Lung microvascular endothelial cell (primary cell): ENCODE data around the gene PEX5L. TPM values are rescaled to one million over a fixed set of nuclear protein-coding genes. Genes with fewer than 3 reads are reported as not detected.
"Not testable (repeated sequence)": the region's sequence is repeated elsewhere in the genome, so short reads cannot be mapped to it uniquely, and the experiment has no call there.

Experiments
- DNase-seq, 2 donors: peaks; one replicate each; pipeline versions ENCODE4 v3.0.0 to v3.0.0-alpha.2; 2010; ENCODE audit warnings: low read depth in 2 of 2
- total RNA-seq: library from RNA; depleted of rRNA; stranded (reverse); fragments of >200 nt; gene quantifications from 2 replicates; pipeline ENCODE4 v1.2.1, GENCODE V29; 2014

The PEX5L gene
- total RNA-seq, 1 donor from 2014 or later: not detected

DNA sequence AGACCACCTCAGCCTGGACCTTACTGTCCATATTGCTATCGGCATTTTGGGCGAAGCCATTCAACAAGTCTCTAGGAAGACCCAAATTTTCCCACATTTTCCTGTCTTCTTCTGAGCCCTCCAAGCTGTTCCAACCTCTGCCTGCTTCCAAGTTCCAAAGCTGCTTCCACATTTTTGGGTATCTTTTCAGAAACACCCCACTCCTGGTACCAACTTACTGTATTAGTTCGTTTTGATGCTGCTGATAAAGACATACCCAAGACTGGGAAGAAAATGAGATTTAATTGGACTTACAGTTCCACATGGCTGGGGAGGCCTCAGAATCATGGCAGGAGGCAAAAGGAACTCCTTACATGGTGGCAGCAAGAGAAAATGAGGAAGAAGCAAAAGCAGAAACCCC, 28.4 kb downstream of the PEX5L start:
- not testable (repeated sequence) for DNase-seq

DNA sequence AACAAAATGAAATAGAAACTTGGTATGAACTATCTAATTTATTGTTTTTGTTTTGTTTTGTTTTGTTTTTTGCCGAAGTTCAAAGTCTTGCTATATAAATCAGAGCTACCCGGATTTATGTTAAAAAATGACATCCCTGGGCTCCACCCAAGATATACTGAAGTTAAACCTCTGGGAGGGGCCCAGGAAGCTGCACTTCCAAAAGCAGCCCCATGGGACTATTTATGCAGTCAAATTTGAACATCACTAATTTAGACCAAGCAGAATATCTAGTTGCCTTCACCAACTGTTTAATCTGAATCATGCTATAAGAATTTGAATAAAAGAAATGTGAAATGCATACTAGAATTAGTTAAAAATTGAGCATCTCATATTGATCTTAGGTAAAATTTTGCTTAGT, 32.2 kb downstream of the PEX5L start:
- DNase-seq: no peak

DNA sequence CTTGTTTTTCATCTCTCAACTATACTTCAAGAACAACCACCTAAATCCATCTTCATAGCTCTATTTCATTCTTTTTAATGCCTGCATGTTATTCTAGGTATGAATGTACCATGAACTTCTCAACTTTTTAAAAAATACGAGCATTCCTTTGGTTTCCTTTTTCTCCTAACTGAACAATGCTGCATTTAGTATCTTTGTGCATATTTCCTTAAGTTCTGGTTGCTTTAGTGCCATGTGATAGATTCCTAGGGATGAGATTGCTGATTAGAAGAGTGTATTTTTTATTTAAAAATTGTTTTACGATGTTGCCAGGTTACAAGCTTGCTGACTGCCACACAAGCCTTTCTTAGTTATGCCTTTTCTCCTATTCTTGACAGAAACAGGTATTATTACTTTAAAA, 34.7 kb downstream of the PEX5L start:
- no peak for DNase-seq

DNA sequence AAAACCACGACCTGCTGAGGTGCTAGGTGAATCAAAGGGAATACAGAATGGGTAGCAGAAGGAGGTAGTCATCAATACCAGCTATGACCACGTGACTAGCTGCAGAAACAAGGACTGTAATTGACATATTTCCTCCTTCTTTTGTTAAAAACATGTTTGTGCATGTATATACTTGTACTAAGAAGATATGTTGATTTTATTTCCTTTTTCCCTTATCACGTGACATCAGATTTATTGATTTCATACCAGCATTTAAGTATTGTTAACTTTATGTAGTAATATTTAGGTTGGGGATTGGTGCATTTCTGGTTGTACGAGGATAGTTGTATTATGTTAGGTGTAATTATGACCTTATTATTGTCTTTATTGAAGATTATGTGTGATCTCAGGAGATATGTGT, 36.2 kb downstream of the PEX5L start:
- no peak for DNase-seq

DNA sequence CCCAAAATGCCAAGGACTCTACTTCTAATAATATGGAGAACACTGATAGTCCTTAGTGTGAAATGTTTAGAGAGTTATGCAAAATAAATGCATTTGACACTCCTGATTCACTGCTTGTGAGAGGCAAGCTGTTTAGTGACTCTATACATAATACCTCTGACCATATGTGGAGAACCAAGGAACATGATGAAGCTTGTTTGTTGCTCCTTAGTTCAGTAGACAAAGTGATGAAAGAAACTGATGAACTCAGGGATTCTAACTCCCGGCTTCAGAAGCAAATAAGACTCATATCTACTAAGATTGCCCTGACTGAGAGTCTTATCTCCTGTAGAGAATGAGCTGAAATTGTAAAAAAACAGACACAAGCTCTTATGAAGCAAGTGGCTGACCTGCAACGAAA, 41.3 kb downstream of the PEX5L start:
- DNase-seq: no peak

DNA sequence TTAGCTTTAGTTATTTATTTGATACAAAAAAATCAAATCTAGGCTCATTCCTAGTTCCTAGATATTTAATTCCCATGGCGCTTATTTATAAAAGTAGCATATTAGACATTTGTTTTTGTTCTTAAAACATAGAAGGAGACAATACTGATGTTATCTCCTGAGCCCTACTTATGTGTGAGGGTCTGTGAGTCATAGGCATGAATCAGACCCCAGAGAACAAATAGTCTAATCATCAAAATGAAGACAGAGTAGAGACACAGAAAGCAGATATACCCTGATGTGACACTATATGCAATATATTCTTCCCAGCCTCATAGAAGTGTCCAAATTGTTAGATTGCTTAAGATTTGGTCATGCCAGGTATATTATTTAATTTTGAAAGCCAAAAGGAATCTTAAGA, 44.9 kb downstream of the PEX5L start:
- DNase-seq: peak in 1 of 2 donors; percentile 4

- no peak for DNase-seq
These were observed 45.6 kb downstream of the PEX5L start for GRCh38 chr3:179991104-179991503.

GRCh38 chr3:179981646-179982045, 55.1 kb downstream of the PEX5L start:
- no peak for DNase-seq

- no peak for DNase-seq
These were observed 59.4 kb downstream of the PEX5L start for GRCh38 chr3:179977356-179977755.

DNA sequence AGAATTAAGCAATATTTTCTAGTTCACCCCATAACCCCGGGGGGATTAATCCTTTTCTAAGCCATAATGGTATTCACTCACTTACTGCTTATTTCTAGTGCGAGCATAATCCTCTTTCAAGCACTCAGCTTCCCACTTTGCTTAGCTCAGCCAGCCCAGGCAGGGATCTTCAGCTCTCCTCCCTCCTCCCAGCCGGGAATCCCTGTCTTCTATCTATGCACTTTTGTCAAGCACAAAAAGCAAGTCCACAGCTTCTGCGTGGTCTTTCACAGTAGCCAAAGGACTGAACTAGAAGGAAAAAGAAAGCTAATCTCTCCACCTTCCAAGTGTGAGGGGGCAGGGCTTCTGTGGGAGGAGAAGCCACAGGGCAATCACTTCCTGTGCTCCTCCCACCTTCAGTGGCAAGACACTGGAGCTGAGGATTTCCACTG, 62.8 kb downstream of the PEX5L start:
- DNase-seq: no peak

GRCh38 chr3:179972881-179973423, 63.8 kb downstream of the PEX5L start:
- DNase-seq: no peak

DNA sequence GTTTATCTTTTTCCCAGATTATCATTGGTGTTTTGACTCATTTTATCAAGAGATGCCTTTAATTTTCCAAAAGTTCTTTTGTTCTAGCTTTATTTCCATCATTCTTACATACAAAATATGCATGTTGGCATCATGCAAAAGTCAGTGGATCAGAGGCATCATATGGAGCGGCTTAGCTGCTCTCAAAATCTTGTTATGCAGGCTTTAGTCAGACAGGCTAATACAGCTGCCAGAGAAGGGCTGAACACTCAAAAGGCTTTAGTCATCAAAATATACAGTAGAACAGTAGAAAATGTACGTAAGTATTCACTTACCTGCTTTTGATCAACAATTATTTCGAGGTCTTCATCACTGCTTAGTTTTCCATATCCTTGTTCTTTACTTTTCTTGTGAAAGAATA, 65.5 kb downstream of the PEX5L start:
- DNase-seq: no peak

DNA sequence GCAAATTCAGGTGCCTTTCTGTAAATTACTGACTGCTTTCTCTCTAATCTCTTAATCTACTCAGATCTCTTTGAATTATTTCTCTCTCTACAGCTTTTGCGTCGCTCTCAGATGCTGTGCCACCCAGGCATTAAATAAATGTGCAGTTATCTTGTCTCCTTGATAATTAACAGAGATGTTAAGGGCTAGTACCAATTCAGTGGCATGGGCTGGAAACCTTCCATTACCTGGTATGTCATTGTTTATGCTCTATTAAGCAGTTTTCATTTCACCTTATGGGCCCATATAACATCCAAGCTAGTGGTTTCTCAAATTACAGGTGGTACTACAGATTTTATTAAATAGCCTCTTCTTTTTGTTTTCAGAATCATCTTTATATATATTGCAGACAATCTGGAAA, 66.0 kb downstream of the PEX5L start:
- DNase-seq: no peak

GRCh38 chr3:179969525-179969924, 67.2 kb downstream of the PEX5L start:
- peak; percentile 26 to 36 for DNase-seq

DNA sequence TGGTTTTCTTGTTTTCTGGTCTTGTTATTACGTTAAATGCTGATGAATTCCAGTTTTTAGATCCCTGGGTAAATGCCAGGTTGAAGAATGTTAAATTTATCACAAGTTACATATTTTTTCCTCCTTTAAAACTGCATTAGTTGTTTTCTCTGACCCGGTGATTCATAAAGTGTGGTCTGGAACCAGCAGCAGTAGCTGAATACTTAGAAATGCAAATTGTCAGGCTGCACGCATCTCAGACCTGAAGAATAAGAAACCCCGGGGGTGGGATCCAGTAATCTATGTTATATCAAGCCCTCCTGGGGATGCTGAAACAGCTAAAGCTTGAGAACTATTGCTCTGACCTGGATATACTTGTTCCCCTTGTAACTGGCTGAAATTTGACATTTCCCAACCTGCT, 69.1 kb downstream of the PEX5L start:
- DNase-seq: no peak

DNA sequence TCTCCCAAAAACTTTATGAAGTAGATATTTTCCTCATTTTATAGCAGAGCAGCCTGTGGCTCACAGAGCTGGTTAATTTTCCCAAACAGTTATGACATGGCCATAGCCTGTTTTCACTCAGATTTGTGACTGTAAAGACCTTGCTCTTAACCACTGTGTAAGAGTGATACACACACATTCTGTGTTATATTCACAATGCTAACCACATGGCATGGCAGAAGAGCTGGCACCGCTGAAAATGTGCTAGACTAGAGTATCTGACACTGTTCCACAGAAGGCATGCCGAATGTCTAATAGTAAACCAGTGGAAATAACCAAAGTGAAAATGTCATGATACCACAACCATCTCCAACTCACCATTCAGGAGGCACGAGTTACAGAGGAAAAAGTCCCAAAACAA, 71.8 kb downstream of the PEX5L start:
- DNase-seq: no peak

- no peak for DNase-seq
These were observed 73.9 kb downstream of the PEX5L start for GRCh38 chr3:179962629-179963387.

DNA sequence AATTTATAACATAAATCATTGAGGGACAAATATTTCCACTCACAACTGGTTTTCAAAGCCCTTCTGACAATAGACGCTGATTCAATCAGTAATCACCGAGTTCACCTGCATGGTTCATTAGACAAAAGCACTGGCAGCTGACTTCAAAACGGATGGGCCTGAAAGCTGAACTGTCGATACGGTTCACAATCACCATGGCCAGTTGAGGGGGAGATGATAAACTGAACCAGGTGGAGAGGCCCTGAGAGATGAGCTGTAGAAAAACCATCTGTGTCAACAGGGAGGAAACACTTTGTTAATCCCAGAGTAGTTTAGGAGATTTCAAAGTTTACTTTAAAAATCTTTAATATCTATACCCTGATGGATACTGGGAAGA, 75.0 kb downstream of the PEX5L start:
- no peak for DNase-seq

- no peak for DNase-seq
These were observed 75.5 kb downstream of the PEX5L start for GRCh38 chr3:179961071-179961702.

- no peak for DNase-seq
These were observed 78.0 kb downstream of the PEX5L start for GRCh38 chr3:179958759-179959158.

GRCh38 chr3:179958143-179958542, 78.6 kb downstream of the PEX5L start:
- DNase-seq: no peak

GRCh38 chr3:179957264-179957845, 79.4 kb downstream of the PEX5L start:
- no peak for DNase-seq

GRCh38 chr3:179956416-179956830, 80.3 kb downstream of the PEX5L start:
- DNase-seq: no peak
